Measurements from ENCODE around the gene ZNF592. TPM values are rescaled to one million over a fixed set of nuclear protein-coding genes. Genes with fewer than 3 reads are reported as not detected.
"Not testable (repeated sequence)": the region's sequence is repeated elsewhere in the genome, so short reads cannot be mapped to it uniquely, and the experiment has no call there.

ZNF592 gene
- total RNA-seq, 2 experiments from 2014 or later: 25.5 to 30.8 TPM

DNA sequence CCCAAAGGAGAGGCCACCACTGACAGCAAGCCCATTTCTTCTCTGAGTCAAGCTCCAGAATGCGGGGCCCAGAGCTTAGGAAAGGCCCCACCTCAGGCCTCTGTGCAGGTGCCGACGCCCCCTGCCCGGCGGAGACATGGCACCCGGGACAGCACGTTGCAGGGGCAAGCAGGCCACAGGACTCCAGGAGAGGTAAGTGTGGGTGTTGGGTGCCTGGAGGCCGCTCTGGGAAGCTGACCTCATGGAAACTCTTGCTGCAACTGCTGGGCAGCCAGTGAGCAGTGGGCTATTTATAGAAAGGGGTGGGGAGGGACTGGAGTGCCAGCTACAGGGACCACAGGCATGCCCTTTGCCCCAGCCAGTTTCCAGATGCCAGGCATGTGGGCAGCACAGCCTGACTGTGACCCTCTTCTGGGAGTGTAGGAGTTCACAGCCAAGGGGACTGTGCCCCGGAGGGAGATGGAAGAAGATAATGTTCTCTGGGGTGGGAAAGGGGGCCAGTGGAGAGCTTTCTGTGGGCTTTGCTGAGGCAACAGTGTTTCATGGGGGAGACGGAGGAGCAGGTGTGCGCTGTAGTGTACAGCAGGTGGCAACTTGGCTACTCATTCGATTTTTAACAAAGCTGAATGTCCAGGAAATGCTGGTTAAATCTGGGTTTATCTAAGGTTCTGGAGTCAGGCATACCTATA is 92.5 kb downstream of the ZNF592 start:
- intact Hi-C loops (cut with DNase I, micrococcal nuclease): no loop called here
- Mint-ChIP-seq H3K36me3 (ENCODE audit: low read depth) (no peaks in the 10 kb centered on the region), H3K4me1 (no peaks in the 10 kb centered on the region), H3K27me3 (no peaks in the 10 kb centered on the region), H3K27ac (no peak overlapping the region), H3K4me3 (no peak overlapping the region), H3K9me3 (ENCODE audit: low read depth) (no peaks in the 10 kb centered on the region)
- ChIA-PET CTCF (no interaction called here), POLR2A (no interaction called here)
- ATAC-seq (no peak), DNase-seq (no peak)

GRCh38 chr15:84842781-84843180 is 94.4 kb downstream of the ZNF592 start:
- Mint-ChIP-seq H3K36me3 (ENCODE audit: low read depth) (peaks cover 3% of the 10 kb centered on the region), H3K9me3 (ENCODE audit: low read depth) (peaks cover 11% of the 10 kb centered on the region), H3K4me1 (no peaks in the 10 kb centered on the region), H3K27ac (no peak overlapping the region), H3K4me3 (no peak overlapping the region), H3K27me3 (no peaks in the 10 kb centered on the region)
- intact Hi-C loops (cut with DNase I, micrococcal nuclease): no loop called here
- CTCF ChIA-PET: no interaction called here
- POLR2A ChIA-PET: no interaction called here
- DNase-seq (no peak), ATAC-seq (no peak)

DNA sequence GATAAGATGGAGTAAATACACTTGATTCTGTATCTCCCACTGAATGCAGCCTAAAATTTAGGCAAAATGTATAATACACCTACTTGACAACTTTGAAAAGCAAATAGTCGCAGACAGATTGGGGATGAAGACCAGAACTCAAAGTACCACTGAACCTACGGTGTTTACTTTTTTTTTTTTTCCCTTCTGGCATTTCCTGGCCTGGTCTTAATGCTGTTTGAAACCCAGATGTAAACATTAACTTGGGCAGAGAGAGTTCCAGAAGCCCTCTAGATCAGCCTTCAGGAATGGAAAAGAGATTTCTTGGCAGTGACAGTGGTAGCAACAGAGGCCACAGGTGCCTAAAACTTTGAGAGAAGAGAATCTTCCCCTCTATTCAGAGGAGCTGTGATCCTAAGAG is 96.6 kb downstream of the ZNF592 start:
- ATAC-seq: no peak
- Mint-ChIP-seq H3K4me3 (no peak overlapping the region), H3K27me3 (no peaks in the 10 kb centered on the region), H3K27ac (no peak overlapping the region), H3K9me3 (ENCODE audit: low read depth) (peaks cover 13% of the 10 kb centered on the region), H3K36me3 (ENCODE audit: low read depth) (peaks cover 3% of the 10 kb centered on the region), H3K4me1 (no peaks in the 10 kb centered on the region)
- intact Hi-C loops (cut with DNase I, micrococcal nuclease): loop anchor here (1.0 kb wide), 1 partner anchor 83 kb away; no protein-coding TSS in a partner anchor
- POLR2A ChIA-PET: no interaction called here
- CTCF ChIA-PET: interaction anchor here (0.6 to 1.6 kb wide), 19 partner anchors 10 to 267 kb away, joined by 3 to 9 read pairs (median 3); no protein-coding TSS in a partner anchor
- DNase-seq: no peak

GRCh38 chr15:84845631-84846030 is 97.2 kb downstream of the ZNF592 start:
- CTCF ChIA-PET: interaction anchor here (0.6 to 1.6 kb wide), 17 partner anchors 9 to 268 kb away, joined by 3 to 9 read pairs (median 3); no protein-coding TSS in a partner anchor
- peak; percentile 71 for DNase-seq
- ATAC-seq; H3K4me3 Mint-ChIP-seq; H3K27me3 Mint-ChIP-seq; H3K36me3 Mint-ChIP-seq (ENCODE audit: low read depth); POLR2A ChIA-PET; H3K4me1 Mint-ChIP-seq; H3K27ac Mint-ChIP-seq: not testable (repeated sequence)
- intact Hi-C loops (cut with DNase I, micrococcal nuclease): loop anchor here (1.0 kb wide), 1 partner anchor 83 kb away; no protein-coding TSS in a partner anchor
- H3K9me3 Mint-ChIP-seq (ENCODE audit: low read depth): peaks cover 13% of the 10 kb centered on the region

DNA sequence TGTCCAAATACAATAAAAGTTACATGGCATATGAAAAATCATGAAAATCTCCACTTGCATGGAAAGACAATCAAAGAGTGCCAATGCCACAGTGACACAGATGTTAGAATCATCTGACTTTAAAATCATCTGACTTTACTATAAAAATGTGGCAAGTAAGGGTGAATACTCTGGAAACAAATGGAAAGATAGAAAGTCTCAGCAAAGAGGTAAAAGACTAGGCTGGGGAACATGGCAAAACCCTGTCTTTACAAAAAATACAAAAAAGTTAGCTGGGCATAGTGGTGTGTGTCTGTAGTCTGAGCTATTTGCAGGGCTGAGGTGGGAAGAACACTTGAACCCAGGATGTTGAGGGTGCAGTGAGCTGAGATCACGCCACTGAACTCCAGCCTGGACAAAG is 97.9 kb downstream of the ZNF592 start:
- Mint-ChIP-seq H3K27ac (no peak overlapping the region), H3K4me3 (no peak overlapping the region), H3K4me1 (no peaks in the 10 kb centered on the region), H3K9me3 (ENCODE audit: low read depth) (peaks cover 13% of the 10 kb centered on the region), H3K36me3 (ENCODE audit: low read depth) (peaks cover 3% of the 10 kb centered on the region), H3K27me3 (no peaks in the 10 kb centered on the region)
- ChIA-PET POLR2A (no interaction called here), CTCF (interaction anchor here (0.7 to 1.6 kb wide), 7 partner anchors 9 to 247 kb away, joined by 3 to 9 read pairs (median 4); no protein-coding TSS in a partner anchor)
- ATAC-seq (no peak), DNase-seq (no peak)
- intact Hi-C loops (cut with DNase I, micrococcal nuclease): no loop called here

DNA sequence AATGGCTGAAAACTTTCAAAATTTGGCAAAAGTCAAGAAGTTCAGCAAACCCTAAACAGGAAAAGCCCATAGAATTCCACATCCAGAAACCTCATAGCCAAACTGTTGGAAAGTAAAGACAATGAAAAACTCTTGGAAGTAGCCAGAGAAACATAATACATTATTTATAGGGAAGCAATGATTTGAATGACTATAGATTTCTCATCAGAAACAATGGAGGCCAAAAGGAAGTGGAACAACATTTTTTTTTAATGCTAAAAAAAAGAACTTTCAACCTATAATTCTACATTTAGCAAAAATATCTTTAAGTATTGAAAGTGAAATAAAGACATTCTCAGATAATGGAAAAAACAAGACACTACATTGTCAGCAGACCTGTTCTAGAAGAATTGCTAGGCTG is 99.0 kb downstream of the ZNF592 start:
- DNase-seq (no peak), ATAC-seq (no peak)
- Mint-ChIP-seq H3K4me1 (no peaks in the 10 kb centered on the region), H3K36me3 (ENCODE audit: low read depth) (peaks cover 3% of the 10 kb centered on the region), H3K9me3 (ENCODE audit: low read depth) (peaks cover 13% of the 10 kb centered on the region), H3K27me3 (no peaks in the 10 kb centered on the region), H3K27ac (no peak overlapping the region), H3K4me3 (no peak overlapping the region)
- ChIA-PET POLR2A (no interaction called here), CTCF (no interaction called here)
- intact Hi-C loops (cut with DNase I, micrococcal nuclease): no loop called here

- Mint-ChIP-seq H3K36me3 (ENCODE audit: low read depth) (no peaks in the 10 kb centered on the region), H3K4me1 (no peaks in the 10 kb centered on the region), H3K4me3 (no peak overlapping the region), H3K27ac (no peak overlapping the region), H3K9me3 (ENCODE audit: low read depth) (peaks cover 5% of the 10 kb centered on the region), H3K27me3 (no peaks in the 10 kb centered on the region)
- DNase-seq (no peak), ATAC-seq (no peak)
- POLR2A ChIA-PET: no interaction called here
- intact Hi-C loops (cut with DNase I, micrococcal nuclease): loop anchor here in 1 of 2 experiments (5.0 kb wide), 1 partner anchor 60 kb away; no protein-coding TSS in a partner anchor
- CTCF ChIA-PET: interaction anchor here (0.6 kb wide), 1 partner anchor 242 kb away, joined by 4 read pairs; no protein-coding TSS in a partner anchor
Measured at GRCh38 chr15:84852212-84852611, 103.8 kb downstream of the ZNF592 start.

DNA sequence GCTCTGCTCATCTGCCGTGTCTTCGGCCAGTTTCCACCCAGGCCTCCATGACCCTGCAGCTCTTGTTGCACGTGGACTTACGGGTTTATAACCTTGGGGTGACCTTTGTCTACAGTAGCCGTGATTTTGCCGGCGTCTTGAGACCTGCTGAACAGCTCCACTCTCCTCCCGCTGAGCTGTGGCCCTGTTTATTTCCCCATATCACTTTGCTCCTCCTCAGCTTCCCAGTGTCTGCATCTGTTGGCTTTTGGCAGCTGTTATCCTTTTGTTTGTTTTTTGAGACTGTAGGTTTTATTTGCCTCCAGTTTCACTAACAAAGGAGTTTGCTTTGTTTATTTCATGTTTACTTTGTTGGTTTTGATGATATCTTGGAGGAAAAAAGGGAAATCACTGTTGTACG is 106.7 kb downstream of the ZNF592 start:
- CTCF ChIA-PET: interaction anchor here (1.6 kb wide), 1 partner anchor 10 kb away, joined by 9 read pairs; no protein-coding TSS in a partner anchor
- Mint-ChIP-seq H3K27ac (no peak overlapping the region), H3K4me3 (no peak overlapping the region), H3K9me3 (ENCODE audit: low read depth) (no peaks in the 10 kb centered on the region), H3K27me3 (no peaks in the 10 kb centered on the region), H3K4me1 (no peaks in the 10 kb centered on the region), H3K36me3 (ENCODE audit: low read depth) (no peaks in the 10 kb centered on the region)
- ATAC-seq: no peak
- DNase-seq: no peak
- POLR2A ChIA-PET: no interaction called here
- intact Hi-C loops (cut with DNase I, micrococcal nuclease): no loop called here

DNA sequence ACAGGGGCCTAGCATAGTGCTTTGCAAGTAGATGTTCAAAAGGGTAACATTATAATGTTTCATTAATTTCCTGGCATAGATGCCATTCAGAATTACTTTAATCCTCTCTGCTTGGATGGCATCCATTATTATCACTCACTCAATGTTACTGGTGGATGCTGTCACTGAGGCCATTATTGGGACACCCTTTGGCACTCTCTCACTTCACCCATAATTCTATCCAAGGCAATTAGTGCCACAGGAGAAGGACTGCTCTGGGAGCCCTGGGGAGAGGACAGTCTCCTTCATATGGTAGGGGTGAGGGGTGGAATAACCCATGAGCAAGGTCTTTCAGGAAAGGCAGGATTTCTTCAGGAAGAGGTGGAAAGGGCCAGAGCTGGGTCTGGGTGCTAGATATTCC is 107.4 kb downstream of the ZNF592 start:
- Mint-ChIP-seq H3K27ac (no peak overlapping the region), H3K4me3 (no peak overlapping the region), H3K36me3 (ENCODE audit: low read depth) (no peaks in the 10 kb centered on the region), H3K9me3 (ENCODE audit: low read depth) (no peaks in the 10 kb centered on the region), H3K4me1 (no peaks in the 10 kb centered on the region), H3K27me3 (no peaks in the 10 kb centered on the region)
- ChIA-PET CTCF (interaction anchor here (1.6 kb wide), 1 partner anchor 10 kb away, joined by 9 read pairs; no protein-coding TSS in a partner anchor), POLR2A (no interaction called here)
- no peak for DNase-seq
- intact Hi-C loops (cut with DNase I, micrococcal nuclease): no loop called here
- no peak for ATAC-seq

Other genes starting within 250 kb of the ZNF592 start
- 1 to 10 TPM; 5.1 to 5.4 TPM for gene ZSCAN2, start 147.6 kb upstream of the ZNF592 start, total RNA-seq
- 10 to 100 TPM; 12.4 to 13.3 TPM for gene WDR73, start 94.3 kb upstream of the ZNF592 start, total RNA-seq
- gene NMB, start 90.4 kb upstream of the ZNF592 start, total RNA-seq: 1 to 10 TPM; 2.7 to 4.0 TPM
- 100 to 1,000 TPM in 1 of 2 experiments, 10 to 100 TPM in 1; 66.6 to 111 TPM for gene SEC11A, start 32.5 kb upstream of the ZNF592 start, total RNA-seq
- under 1 TPM; 0.05 TPM for gene ALPK3, start 68.8 kb downstream of the ZNF592 start, total RNA-seq
- not detected for gene SLC28A1, start 136.1 kb downstream of the ZNF592 start, total RNA-seq
- 10 to 100 TPM; 21.3 to 28.7 TPM for gene PDE8A, start 233.3 kb downstream of the ZNF592 start, total RNA-seq

Data from activated CD4-positive, alpha-beta T cell treated with anti-CD3 and anti-CD28 coated beads for 36 hours (primary cell).